HG03280 (cell line): ENCODE measurements around the gene IL23R.
"Not testable (repeated sequence)": the region's sequence is repeated elsewhere in the genome, so short reads cannot be mapped to it uniquely, and the experiment has no call there.

Experiments
- ATAC-seq: cut with Tn5 transposase; IDR thresholded peaks from one replicate; pipeline ENCODE4 v1.9.1; 2021; ENCODE audit warnings: mild to moderate bottlenecking, moderate library complexity; ENCODE audit not compliant: unreplicated experiment

Gene IL23R

GRCh38 chr1:67191668-67192520, 25.6 kb downstream of the IL23R start:
- ATAC-seq, result no peak

DNA sequence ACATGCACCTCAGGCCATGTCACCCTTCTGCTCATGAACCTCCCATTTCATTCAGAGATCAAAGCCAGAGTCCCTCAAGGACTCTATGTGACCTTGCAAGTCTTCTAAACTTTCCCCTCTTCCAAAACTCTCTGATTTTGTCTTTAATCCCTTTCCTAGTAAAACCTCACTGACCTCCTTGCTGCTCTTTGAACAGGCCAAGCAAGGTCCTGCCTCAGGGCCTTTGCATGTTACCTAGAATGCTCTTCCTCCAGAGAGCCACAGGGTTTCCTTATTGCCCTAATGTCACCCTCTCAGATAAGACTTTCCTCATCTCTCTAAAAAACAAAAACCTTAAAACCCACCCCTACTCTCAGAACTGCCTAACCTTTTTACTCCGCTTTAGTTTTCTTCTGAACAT, 26.6 kb downstream of the IL23R start:
- ATAC-seq, result no peak

DNA sequence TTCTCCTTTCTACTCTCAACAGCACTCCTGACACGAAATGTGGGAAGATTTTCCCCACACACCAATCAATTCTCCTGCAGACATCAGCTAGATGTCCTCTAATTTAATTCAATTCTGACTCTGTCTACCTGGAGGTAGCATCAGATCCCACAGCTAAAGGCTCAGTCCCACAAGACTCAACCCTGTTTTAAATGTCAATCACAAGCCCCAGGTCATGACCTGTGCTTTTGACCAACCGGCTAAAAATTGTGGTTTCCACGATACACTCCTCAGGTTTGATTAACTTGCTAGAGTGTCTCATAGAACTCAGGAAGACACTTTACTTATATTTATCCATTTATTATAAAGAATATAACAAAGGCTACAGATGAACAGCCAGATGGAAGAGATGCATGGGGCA, 27.4 kb downstream of the IL23R start:
- ATAC-seq, result no peak

DNA sequence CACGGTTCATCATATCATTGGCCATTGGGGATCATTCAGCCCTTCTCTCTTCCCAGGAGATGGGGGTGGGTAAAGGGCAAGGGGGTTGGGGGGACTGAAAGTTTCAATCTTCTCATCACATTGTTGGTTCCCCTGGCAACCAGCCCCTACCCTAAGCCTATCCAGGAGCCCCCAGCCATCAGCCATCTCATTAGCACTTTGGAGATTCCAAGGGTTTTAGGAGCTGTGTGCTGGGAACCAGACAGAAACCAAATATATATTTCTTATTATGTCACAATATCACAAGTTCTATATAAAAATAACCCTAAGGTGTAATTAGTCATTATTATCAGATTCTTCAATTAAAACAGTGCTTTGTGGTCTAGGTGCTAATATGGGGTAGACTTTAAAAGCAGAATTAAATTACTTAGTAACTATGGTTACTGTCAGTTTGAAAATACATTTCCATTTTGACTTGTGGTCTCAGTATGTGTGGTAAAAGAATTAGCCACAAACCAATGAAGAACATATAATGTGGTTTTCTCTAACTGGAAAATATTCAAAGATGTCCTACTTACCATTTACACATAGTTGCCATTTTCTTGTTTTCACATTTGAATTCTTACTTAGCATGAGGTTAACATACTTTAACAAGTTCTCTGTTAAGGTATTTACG, 28.1 kb downstream of the IL23R start:
- peak; percentile 70 for ATAC-seq

GRCh38 chr1:67200755-67201154, 34.5 kb downstream of the IL23R start:
- ATAC-seq, result no peak

DNA sequence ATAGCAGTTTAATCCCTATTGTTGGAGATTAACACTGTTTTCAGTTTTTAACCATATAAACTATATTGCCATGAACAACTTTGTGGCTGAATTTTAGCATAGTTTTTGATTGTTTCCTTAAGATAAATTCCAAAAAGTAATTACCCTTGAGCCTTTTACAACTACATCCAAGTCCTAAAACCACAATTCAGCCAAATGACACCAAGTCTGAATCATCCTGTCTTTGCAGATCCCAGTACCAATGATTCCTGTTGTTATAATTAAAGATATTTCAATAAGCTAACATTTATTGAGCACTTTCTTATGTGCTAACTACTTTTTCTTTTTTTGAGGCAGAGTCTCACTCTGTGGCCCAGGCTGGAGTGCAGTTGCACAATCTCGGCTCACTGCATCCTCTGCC, 35.6 kb downstream of the IL23R start:
- no peak for ATAC-seq

- ATAC-seq, result no peak
These were observed 38.2 kb downstream of the IL23R start for GRCh38 chr1:67204298-67204980.

- ATAC-seq, result not testable (repeated sequence)
These were observed 41.1 kb downstream of the IL23R start for GRCh38 chr1:67207398-67207797.

DNA sequence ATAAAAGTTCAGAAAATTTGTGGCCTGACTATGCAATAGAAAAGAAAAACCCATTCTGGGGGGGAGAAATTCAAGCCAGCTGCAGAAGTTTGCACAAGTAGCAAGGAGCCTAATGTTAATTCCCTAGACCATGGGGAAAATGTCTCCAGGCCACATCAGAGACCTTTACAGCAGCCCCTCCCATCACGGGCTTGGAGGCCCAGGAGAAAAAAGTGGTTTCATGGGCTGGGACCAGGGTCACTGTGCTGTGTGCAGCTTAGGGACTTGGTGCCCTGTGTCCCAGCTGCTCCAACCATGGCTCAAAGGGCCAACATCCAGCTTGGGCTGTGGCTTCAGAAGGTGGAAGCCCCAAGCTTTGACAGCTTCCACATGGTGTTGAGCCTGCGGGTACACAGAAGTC, 42.0 kb downstream of the IL23R start:
- no peak for ATAC-seq

GRCh38 chr1:67209521-67209920, 43.3 kb downstream of the IL23R start:
- ATAC-seq, result no peak

GRCh38 chr1:67211589-67212563, 45.6 kb downstream of the IL23R start:
- ATAC-seq, result peak; percentile 42

DNA sequence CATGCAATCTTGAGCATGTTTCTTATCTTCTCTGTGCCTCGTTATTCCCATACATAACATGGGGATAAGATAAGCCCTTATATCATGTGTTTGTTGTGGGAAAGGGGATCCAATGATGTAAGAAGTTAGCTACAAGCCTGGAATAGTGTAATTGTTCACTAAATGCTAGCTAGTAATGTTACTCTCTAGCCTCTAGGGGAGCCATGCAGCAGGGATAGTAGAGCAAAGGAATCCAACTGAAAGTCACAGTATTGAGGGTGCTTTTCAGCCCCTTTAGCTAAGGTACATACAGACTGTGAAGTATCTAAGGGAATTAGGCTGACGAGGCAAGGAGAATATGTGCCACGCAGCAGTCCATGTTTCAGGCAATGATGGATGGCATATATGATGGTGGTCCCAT, 46.9 kb downstream of the IL23R start:
- no peak for ATAC-seq

DNA sequence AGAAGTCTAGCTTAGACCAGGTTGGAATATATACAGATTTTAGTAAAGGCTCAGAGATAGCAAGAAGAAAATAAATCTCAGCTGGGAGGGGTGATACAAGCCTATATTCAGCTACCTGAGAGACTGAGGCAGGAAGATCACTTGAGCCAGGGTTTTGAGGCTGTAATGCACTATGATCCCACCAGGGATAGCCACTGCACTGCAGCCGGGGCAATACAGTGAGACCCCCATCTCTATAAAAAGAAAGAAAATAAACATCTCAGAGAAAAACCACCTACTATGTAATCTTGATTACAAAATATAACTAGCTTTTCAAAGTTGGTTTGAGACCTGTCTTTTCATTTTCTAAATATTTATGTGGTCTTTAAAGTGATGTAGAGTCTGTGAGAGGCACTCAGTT, 47.7 kb downstream of the IL23R start:
- ATAC-seq, result no peak

DNA sequence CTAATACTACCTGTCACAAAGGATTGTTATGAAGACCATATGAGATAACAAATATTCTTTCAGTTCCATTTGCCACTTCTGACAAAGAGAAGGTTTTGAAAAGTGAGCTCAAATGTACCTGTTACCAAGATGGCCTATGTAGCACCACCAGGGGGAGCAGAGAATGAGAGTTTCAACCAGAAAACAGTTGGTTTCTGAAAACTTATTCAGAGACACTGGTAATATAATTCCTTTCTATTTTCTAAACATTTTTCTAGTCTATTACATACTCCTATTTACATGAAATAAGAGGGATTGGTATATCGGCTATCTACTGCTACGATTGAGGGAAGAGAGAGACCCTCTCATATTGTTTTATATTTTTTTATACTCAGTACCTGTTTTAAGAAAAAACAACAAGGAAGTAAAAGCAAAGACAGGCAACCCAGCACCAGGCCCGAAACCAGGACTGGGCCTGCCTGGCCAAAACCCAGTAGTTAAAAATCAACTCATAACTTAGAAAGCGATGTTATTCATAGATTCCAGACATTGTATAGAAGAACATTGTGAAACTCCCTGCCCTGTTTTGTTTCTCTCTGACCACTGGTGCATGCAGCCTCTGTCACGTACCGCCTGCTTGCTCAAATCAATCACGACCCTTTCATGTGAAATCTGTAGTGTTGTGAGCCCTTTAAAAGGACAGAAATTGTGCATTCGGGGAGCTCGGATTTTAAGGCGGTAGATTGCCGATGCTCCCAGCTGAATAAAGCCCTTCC, 48.3 kb downstream of the IL23R start:
- peak; percentile 70 for ATAC-seq

DNA sequence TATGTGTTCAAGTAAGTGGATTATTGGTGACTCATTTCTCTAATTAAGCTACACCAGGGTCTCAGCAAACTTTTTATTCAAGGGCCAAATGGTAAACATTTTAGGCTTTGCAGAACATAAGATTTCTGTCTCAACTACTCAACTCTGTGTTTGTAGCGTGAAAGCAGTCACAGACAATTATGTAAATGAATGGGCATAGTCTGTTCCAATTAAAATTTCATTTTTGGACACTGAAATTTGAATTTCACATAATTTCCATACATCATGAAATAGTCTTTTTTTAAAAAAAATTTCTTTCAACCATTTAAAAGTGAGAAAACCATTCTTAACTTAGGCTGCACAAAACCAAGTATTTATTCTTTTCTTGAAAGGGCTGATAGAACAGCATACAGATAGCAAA, 50.1 kb downstream of the IL23R start:
- no peak for ATAC-seq

DNA sequence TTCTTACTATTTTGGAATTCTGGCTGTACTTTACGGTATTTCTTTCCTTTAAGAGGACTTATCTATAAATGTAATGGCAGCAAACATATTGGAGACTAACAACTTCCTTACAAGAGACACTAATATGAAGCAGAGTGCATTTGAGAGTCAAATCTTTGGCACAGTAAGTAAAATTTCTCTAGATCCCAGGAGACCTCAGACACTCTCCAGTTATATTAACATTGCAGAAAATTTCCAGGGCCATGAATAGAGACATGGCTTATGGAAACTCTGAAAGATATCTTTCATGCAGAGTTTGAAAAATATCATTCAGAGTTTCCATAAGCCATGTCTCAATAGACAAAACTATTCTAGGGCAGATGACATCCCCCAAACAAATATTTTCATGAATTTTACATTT, 51.2 kb downstream of the IL23R start:
- ATAC-seq, result no peak

- ATAC-seq, result no peak
These were observed 51.7 kb downstream of the IL23R start for GRCh38 chr1:67217938-67218337.

DNA sequence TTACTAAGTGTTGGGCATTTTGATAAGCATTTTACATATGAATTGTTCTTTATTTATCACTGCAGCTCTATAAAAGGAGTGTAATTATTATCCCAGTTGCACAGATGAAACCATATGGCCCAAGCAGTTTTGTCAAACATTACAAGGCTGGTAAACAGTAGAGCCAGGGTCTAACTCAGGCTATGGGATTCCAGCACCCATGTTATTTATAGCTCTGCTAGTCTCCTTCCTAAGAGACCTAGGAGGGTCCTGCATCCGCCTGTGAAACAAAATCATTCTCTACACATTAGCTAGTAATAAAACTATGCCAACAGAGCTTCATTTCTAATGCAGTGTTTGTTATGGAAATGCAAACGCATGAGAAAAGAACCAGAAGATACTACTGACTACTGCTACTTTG, 58.6 kb downstream of the IL23R start:
- ATAC-seq, result no peak

GRCh38 chr1:67226688-67227087, 60.4 kb downstream of the IL23R start:
- ATAC-seq, result no peak

GRCh38 chr1:67227196-67227595, 60.9 kb downstream of the IL23R start:
- ATAC-seq, result no peak
